Left lobe of liver (tissue), 2 donors: Measurements from ENCODE around the gene UBE2D2. TPM values are rescaled to one million over a fixed set of nuclear protein-coding genes. Genes with fewer than 3 reads are reported as not detected.
A peak's percentile ranks its signal among the peaks of the same experiment; 100 is the strongest.

Source experiments
- ATAC-seq: fragments of 200-7000 bp; cut with Tn5 transposase; one replicate; pipeline ENCODE4 v1.9.1; 2020; ENCODE audit warnings: mild to moderate bottlenecking, moderate library complexity
- DNase-seq: peaks from one replicate; pipeline ENCODE4 v3.0.0-alpha.2; 2020; ENCODE audit warnings: low spot score
- total RNA-seq: library from RNA; stranded (reverse); gene quantifications from one replicate; pipeline ENCODE4 v1.2.1, GENCODE V29; 2021
- donor health status: DM: no; HTN: no; CAD: no; lungs with moderate emphysema.
- donor health status: DM: no; HTN: yes; CAD: no.

The UBE2D2 gene
- total RNA-seq, 1 donor from 2014 or later = 34.4 TPM

DNA sequence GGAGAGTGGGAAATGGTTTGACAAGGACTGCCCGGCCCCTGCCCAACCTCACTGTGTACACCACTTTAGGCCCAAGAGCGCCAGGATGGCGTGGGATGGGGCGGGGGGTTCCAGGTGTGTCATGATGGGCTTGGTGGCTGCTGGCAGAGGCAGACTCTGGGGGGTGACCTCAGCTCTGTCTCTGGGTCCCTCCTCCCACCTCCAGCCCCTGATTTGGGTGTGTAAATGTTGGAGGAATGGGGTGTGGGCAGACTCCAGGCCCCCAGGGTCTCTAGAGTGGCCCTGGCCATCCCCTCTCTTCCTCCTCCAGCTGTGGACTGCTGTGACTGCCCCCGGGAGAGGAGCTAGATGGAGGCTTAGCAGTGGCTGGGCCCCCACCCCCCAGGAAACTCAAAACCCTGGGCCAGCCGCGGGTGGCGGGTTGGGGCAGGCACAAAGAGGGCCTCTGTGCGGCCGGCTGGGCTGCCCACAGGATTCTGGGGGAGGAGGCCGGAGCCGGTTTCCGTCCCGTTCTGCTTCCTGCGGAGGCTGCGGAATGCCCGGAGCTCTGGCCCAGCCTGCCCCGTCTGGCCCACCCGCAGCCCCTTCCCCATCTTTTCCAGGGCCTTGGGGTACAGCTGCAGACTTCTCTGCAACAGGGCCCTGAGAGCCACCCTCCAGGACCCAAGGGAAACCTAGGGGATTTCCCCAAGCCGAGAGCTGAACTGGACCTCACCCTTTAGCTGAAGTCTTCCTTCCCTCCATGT lies 110.1 kb downstream of the UBE2D2 start:
- ATAC-seq = peak; percentile 3

DNA sequence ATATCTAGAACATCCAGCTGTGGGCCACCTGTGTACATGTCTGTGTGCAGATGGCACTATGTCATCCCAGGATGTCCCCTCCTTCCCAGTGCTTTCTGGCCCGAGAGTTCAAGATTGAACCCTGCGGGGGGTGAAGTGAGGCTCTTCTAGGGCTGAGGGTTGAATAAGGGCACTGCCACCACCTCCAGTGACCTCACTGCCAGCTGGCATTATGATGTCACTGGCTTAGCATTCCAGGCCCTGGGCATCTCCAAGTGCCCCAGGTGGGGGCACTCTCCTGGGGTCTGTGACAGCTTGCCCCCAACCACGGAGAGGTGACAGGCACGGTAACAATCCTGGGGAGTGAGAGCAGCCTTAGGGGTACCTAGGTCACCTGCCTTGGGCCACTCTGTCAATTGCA lies 114.1 kb downstream of the UBE2D2 start:
- ATAC-seq (no peak), DNase-seq (no peak)

More for the DNA sequence above, 110.1 kb downstream of the UBE2D2 start:
- no peak for DNase-seq

DNA sequence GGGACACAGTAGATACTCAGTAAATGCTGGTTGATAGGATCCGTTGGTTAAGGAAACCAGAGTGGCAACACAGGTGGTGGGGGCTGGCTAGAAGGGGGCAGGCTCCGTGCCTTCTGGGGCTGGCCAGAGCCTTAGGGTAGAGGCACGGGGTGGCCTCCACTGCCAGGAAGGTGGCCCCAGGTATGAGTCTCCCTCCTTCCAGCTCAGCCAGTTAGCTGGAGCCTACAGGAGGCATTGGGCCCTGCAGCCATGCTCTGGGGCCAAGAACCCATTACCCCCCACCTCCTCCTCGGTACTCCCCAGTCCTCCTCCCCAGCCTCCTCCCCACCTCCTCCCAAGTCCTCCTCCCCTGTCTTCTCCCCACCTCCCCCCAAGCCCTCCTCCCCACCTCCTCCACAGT lies 114.7 kb downstream of the UBE2D2 start:
- no peak for DNase-seq
- no peak for ATAC-seq

DNA sequence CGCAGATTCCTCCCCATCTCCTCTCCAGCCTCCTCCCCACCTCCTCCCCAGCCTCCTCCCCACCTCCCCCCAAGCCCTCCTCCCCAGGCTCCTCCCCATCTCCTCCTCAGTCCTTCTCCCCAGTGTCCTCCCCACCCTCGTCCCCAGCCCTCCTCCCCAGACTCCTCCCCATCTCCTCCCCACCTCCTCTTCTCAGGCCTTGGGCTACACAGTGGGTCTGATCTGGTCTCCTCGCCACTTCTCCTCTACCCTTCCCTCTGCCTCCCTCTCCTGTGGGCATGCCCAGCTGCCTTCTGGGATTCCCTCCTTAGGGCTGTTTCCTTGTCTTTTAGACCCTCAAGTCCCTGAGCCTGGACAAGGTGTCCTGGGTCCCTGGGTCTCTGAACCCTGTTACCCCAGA lies 115.3 kb downstream of the UBE2D2 start:
- ATAC-seq (no peak), DNase-seq (no peak)

DNA sequence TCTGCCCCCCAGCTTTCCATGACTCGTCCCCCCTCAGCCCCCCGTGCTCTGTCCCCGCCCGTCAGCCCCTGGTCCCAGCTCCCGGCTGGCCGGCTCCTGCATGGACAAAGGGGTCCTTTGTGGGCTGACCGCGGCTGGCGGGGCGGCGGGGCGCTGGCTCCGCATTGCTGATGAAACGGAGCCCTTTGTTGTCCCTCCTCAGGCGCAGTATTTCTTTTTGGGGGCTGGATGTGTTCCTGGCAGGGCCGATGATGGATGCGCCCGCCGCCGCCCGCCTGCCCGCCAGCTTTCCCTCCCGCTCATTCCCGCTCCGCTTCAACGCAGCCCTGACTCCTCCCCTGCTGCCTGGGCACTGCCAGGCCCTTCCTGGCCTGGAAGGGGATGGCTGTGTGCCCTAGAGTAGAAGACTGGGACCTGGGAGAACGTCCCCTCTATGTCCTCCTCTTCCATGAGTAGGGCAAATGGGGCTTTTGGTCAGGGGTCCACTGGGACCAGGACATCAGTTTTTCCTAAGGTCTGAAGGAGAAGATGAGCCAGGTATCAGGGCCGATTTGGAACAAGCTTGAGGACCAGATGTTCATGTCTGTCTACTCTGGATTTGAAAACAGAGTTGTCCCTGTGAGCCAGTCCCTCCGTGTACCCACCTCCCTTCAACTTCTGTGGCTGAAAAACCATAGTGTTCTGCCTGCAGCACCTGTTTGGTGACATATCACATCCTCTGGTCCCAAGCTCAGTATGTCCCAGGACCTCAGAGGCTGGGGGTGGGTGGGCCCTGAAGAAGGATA lies 116.0 kb downstream of the UBE2D2 start:
- DNase-seq (no peak), ATAC-seq (peak; percentile 57)

Other genes starting within 250 kb of the UBE2D2 start
- 31.6 TPM for gene PAIP2, start 219.5 kb upstream of the UBE2D2 start, total RNA-seq
- gene SLC23A1, start 178.0 kb upstream of the UBE2D2 start, total RNA-seq = 35.5 TPM
- 0.96 TPM for gene MZB1, start 171.4 kb upstream of the UBE2D2 start, total RNA-seq
- gene PROB1, start 166.2 kb upstream of the UBE2D2 start, total RNA-seq = 0.75 TPM
- 2.2 TPM for gene SPATA24, start 157.2 kb upstream of the UBE2D2 start, total RNA-seq
- gene DNAJC18, start 121.8 kb upstream of the UBE2D2 start, total RNA-seq = 0.63 TPM
- gene ECSCR, start 98.6 kb upstream of the UBE2D2 start, total RNA-seq = 2.0 TPM
- gene SMIM33, start 90.3 kb upstream of the UBE2D2 start, total RNA-seq = not detected
- 8.0 TPM for gene STING1, start 78.6 kb upstream of the UBE2D2 start, total RNA-seq
- gene CXXC5, start 87.0 kb downstream of the UBE2D2 start, total RNA-seq = 64.0 TPM
- gene PSD2, start 234.5 kb downstream of the UBE2D2 start, total RNA-seq = 0.08 TPM